HepG2 (cell line): Measurements from ENCODE around the gene KRTAP5-6. TPM values are rescaled to one million over a fixed set of nuclear protein-coding genes. Genes with fewer than 3 reads are reported as not detected.

Experiments used
- ARNT2 ChIP-seq: sonication (generic); formaldehyde crosslinking; IDR thresholded peaks from 2 replicates; pipeline ENCODE4 v1.8.0; 2022; ENCODE audit warnings: mild to moderate bottlenecking, low read depth, missing genetic modification reagents, moderate library complexity
- DR1 ChIP-seq: sonication (generic); formaldehyde crosslinking; IDR thresholded peaks from 2 replicates; pipeline ENCODE4 v1.8.0; 2021; ENCODE audit warnings: mild to moderate bottlenecking, missing genetic modification reagents, inconsistent platforms
- GATAD1 ChIP-seq: IDR thresholded peaks from 2 replicates; pipeline ENCODE4 v1.6.1; 2016; ENCODE audit warnings: missing genetic modification reagents, missing compliant biosample characterization
- HIC2 ChIP-seq: sonication (generic); formaldehyde crosslinking; IDR thresholded peaks from 2 replicates; pipeline ENCODE4 v1.9.0; 2022; ENCODE audit warnings: low read depth, missing genetic modification reagents
- KLF16 ChIP-seq, 2 experiments: sonication (generic) in 1 of 2; formaldehyde crosslinking in 1 of 2; IDR thresholded peaks; 2 replicates each; pipeline versions ENCODE4 v1.6.1 to v1.8.0; 2016 to 2023; ENCODE audit warnings: missing genetic modification reagents in 2 of 2, missing compliant biosample characterization in 1 of 2
- MED1 ChIP-seq: sonication (generic); formaldehyde crosslinking; IDR thresholded peaks from 2 replicates; pipeline ENCODE4 v1.4.0; 2020; ENCODE audit warnings: missing genetic modification reagents
- NCOA1 ChIP-seq: sonication (generic); formaldehyde crosslinking; IDR thresholded peaks from 2 replicates; pipeline ENCODE4 v1.9.0; 2021; ENCODE audit warnings: missing genetic modification reagents
- NFKBIZ ChIP-seq: IDR thresholded peaks from 2 replicates; pipeline ENCODE4 v1.6.1; 2018; ENCODE audit warnings: missing genetic modification reagents, missing compliant biosample characterization
- RXRB ChIP-seq: IDR thresholded peaks from 2 replicates; pipeline ENCODE4 v1.6.1; 2016; ENCODE audit warnings: borderline replicate concordance, missing genetic modification reagents, missing compliant biosample characterization
- SMC3 ChIP-seq: IDR thresholded peaks from 2 replicates; pipeline ENCODE4 v1.6.1; 2011; ENCODE audit warnings: low read length, improper control_type of control experiment
- XRCC5 ChIP-seq: fragments of 200-400 bp; formaldehyde crosslinking; optimal IDR thresholded peaks from 2 replicates; pipeline ENCODE3; 2017; ENCODE audit warnings: mild to moderate bottlenecking, low read length
- ZNF124 ChIP-seq: sonication (generic); formaldehyde crosslinking; IDR thresholded peaks from 2 replicates; pipeline ENCODE4 v1.4.0; 2020; ENCODE audit warnings: missing genetic modification reagents
- ZNF275 ChIP-seq: sonication (generic); formaldehyde crosslinking; IDR thresholded peaks from 2 replicates; pipeline ENCODE4 v1.8.0; 2022; ENCODE audit warnings: missing genetic modification reagents, mild to moderate bottlenecking, inconsistent platforms, borderline replicate concordance
- ZNF333 ChIP-seq: sonication (generic); formaldehyde crosslinking; IDR thresholded peaks from 2 replicates; pipeline ENCODE4 v1.4.0; 2020; ENCODE audit warnings: mild to moderate bottlenecking, missing genetic modification reagents, borderline replicate concordance
- ZNF7 ChIP-seq: IDR thresholded peaks from 2 replicates; pipeline ENCODE4 v1.6.1; 2016; ENCODE audit warnings: missing biosample characterization, missing genetic modification reagents
- ZNF83 ChIP-seq: sonication (generic); formaldehyde crosslinking; IDR thresholded peaks from 2 replicates; pipeline ENCODE4 v1.4.0; 2020; ENCODE audit warnings: missing genetic modification reagents, mild to moderate bottlenecking, borderline replicate concordance
- ZSCAN21 ChIP-seq: sonication (generic); formaldehyde crosslinking; IDR thresholded peaks from 2 replicates; pipeline ENCODE4 v1.8.0; 2022; ENCODE audit warnings: mild to moderate bottlenecking, missing genetic modification reagents, moderate library complexity, borderline replicate concordance
- polyA plus RNA-seq, 8 experiments: library from polyadenylated mRNA; depleted of rRNA in 3 of 8; stranded (reverse) in 7 of 8; unstranded in 1 of 8; fragments of >200 nt; fragmentation: Illumina TruSeq in 4 of 8; extraction: Trizol in 4 of 8; gene quantifications; 2 replicates each; pipeline versions ENCODE4 v1.2.1 to v1.2.3, GENCODE V29; 2011 to 2016; ENCODE audit warnings: low read depth in 4 of 8, missing spikeins in 1 of 8, mixed read lengths in 1 of 8; ENCODE audit not compliant: insufficient read depth in 1 of 8
- total RNA-seq, 5 experiments: library from RNA; depleted of rRNA; stranded (reverse); fragments of >200 nt; fragmentation: Illumina TruSeq; extraction: Trizol; gene quantifications; 2 replicates each; pipeline ENCODE4 v1.2.3, GENCODE V29; 2016; ENCODE audit warnings: low read depth in 1 of 5
- TF ChIP-seq, protein P1 (sequence below): sonication (generic); formaldehyde crosslinking; IDR thresholded peaks from 2 replicates; pipeline ENCODE4 v1.5.0; 2020; ENCODE audit warnings: mild to moderate bottlenecking, missing genetic modification reagents
- TF ChIP-seq, protein P2 (sequence below): fragments of 450-650 bp; IDR thresholded peaks from 2 replicates; pipeline ENCODE4 v1.6.1; 2017
- TF ChIP-seq, protein P3 (sequence below): sonication (generic); formaldehyde crosslinking; IDR thresholded peaks from 2 replicates; pipeline ENCODE4 v1.8.1; 2023; ENCODE audit warnings: mild to moderate bottlenecking, missing genetic modification reagents, borderline replicate concordance

Gene KRTAP5-6
- total and polyA plus RNA-seq, 2 of the 13 experiments (the other 11 are each of a cell fraction or from before 2014, with no cell fraction given), result not detected

DNA sequence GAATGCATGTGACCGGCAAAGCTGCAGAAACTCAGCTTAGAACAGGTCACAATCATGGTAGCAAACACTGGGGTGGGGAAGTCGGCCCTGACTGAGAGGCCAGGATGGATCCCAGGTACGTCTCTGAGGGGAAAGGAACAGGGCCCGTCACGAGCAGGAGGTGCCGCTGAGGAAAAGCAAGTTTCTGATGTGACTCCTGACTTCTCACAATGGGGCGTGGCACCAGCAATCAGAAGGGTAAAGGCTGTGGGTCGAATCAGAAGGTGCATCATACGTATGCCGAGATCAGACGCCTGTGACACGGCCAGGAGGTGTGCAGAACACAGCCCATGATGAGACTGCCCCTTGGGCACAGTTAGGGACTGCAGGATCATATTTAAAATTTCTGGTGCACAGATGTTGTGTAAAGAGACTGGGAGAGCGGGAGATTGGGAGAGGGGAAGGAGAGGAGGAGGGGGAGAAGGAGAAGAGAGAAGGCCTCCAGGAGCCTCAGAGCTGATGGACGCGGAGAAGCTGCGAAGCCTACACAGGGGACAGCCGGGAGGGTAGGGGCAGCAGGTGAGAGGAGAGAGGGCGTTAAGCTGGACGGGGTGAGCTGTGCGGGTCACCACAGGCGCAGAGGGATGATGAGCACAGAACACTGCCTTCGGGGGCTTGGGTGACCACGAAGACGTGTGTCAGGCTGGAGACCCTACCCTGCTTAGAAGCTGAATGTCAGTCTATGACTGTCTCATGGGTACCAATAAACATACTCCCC lies 36.7 kb upstream of the KRTAP5-6 start (continued):
- TF ChIP-seq, protein P1, sequence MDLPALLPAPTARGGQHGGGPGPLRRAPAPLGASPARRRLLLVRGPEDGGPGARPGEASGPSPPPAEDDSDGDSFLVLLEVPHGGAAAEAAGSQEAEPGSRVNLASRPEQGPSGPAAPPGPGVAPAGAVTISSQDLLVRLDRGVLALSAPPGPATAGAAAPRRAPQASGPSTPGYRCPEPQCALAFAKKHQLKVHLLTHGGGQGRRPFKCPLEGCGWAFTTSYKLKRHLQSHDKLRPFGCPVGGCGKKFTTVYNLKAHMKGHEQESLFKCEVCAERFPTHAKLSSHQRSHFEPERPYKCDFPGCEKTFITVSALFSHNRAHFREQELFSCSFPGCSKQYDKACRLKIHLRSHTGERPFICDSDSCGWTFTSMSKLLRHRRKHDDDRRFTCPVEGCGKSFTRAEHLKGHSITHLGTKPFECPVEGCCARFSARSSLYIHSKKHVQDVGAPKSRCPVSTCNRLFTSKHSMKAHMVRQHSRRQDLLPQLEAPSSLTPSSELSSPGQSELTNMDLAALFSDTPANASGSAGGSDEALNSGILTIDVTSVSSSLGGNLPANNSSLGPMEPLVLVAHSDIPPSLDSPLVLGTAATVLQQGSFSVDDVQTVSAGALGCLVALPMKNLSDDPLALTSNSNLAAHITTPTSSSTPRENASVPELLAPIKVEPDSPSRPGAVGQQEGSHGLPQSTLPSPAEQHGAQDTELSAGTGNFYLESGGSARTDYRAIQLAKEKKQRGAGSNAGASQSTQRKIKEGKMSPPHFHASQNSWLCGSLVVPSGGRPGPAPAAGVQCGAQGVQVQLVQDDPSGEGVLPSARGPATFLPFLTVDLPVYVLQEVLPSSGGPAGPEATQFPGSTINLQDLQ (CRISPR knock-in tag), result no peak
- TF ChIP-seq DR1 (CRISPR knock-in tag) (no peak), NCOA1 (CRISPR knock-in tag) (no peak), ZNF124 (CRISPR knock-in tag) (no peak), GATAD1 (CRISPR knock-in tag) (no peak), NFKBIZ (no peak), SMC3 (no peak), ZNF7 (CRISPR knock-in tag) (no peak), ZNF333 (CRISPR knock-in tag) (no peak), ZSCAN21 (CRISPR knock-in tag) (peak; percentile 52; the same call in 1 of the 2 replicates), ZNF275 (no peak), HIC2 (CRISPR knock-in tag) (no peak), ZNF83 (CRISPR knock-in tag) (no peak), XRCC5 (no peak), ARNT2 (CRISPR knock-in tag) (no peak), MED1 (no peak), KLF16 (CRISPR knock-in tag; IDR thresholded peaks at IDR 0.05) (no peak), RXRB (CRISPR knock-in tag) (no peak)
- TF ChIP-seq, protein P2, sequence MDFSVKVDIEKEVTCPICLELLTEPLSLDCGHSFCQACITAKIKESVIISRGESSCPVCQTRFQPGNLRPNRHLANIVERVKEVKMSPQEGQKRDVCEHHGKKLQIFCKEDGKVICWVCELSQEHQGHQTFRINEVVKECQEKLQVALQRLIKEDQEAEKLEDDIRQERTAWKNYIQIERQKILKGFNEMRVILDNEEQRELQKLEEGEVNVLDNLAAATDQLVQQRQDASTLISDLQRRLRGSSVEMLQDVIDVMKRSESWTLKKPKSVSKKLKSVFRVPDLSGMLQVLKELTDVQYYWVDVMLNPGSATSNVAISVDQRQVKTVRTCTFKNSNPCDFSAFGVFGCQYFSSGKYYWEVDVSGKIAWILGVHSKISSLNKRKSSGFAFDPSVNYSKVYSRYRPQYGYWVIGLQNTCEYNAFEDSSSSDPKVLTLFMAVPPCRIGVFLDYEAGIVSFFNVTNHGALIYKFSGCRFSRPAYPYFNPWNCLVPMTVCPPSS, result no peak
- TF ChIP-seq, protein P3, sequence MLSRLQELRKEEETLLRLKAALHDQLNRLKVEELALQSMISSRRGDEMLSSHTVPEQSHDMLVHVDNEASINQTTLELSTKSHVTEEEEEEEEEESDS, result no peak
